ENCODE results near the gene ADAM12.
"Not testable (repeated sequence)": the region's sequence is repeated elsewhere in the genome, so short reads cannot be mapped to it uniquely, and the experiment has no call there.

Gene ADAM12

DNA sequence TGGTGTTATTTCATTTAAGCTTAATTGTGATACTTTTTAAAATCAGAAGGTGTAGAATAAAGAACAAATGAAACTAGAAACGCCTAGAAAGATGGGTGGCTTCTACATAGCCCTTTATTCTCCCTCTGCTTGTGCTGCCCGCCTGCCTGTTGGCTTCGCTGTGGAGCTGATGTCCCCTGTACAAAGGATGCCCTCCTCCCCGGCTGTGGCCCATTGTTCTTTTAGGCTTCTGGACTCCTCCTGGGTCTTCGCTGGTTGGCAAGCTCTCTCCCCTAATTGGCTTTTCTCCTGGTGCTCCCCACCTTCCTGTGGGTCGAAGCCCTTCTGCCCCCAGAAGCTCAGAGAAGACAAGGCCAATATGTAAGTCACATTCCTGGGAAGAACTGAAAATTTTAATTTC, 393.7 kb downstream of the ADAM12 start:
- no peak for DNase-seq

DNA sequence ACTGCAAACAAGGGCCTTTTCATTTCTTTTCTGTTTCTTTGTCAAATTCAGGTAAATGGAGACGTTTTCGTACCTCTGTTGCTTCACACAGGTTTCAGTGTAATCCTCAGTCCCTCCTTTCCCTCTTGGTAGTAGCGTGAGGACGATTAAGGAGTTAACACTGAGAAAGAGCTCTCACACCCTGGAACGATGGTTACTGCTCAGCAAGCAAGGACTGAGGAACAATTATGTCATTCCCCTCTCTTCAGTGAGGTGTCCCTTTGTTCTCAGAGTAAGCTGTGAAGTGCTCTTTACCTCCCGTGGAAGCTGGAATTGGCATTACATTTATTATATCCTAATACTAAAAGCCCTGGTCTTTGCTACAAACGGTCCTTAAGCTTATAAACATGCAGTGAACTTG, 396.0 kb downstream of the ADAM12 start:
- DNase-seq: no peak

DNA sequence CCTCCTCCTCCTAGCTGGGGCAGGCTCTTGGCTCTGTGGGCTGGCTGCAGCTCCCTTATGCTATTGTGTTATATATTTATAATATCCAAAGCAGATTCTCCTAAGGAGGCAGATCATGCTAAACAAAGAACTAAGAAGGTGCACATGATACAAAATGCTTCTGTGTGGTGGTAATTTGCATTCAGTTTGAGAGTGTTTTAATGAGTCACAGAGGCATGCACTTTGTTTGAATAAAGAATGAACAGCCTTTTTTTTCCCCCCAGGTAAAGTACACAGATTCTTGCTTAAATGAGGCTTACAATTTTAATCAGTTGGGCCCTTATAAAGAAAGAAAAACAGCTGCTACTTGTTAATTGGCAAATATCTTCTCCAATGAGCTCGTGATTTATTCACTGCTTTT, 396.9 kb downstream of the ADAM12 start:
- no peak for DNase-seq

DNA sequence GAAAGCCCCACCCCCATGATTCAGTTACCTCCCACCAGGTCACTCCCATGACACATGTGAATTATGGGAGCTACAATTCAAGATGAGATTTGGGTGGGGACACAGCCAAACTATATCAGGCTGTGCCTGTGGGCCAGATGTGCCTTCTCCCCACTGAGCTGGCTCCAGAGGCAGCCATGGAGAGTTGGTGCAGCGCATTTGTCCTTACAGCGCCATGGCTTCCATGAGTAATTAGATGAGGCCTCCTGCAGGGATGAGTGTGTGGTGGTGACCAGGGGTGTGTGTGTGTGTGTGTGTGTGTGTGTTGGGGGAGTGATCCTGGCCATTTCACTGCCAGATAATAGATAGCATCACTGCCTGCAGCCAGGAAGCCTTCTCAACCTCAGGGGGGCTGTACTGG, 397.3 kb downstream of the ADAM12 start:
- no peak for DNase-seq

DNA sequence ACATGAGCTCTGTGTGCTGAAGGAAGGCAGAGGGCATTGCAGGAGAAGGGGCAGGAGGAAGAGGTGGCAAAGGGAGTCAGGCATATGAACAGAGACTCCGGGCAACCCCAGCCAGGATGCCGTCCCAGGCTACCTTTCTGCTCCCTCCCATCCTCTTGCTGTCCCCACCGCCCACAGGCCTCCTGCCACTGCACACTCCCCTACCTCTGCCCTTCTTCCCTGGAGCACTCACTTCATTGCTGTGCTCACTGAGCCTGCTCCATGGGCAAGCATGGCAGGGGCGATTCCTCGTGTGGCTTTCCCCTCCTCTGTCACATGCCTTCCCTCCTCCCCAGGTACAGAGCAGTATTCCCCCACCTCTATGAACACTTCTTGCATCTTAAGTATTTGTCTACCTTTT, 398.5 kb downstream of the ADAM12 start:
- no peak for DNase-seq

DNA sequence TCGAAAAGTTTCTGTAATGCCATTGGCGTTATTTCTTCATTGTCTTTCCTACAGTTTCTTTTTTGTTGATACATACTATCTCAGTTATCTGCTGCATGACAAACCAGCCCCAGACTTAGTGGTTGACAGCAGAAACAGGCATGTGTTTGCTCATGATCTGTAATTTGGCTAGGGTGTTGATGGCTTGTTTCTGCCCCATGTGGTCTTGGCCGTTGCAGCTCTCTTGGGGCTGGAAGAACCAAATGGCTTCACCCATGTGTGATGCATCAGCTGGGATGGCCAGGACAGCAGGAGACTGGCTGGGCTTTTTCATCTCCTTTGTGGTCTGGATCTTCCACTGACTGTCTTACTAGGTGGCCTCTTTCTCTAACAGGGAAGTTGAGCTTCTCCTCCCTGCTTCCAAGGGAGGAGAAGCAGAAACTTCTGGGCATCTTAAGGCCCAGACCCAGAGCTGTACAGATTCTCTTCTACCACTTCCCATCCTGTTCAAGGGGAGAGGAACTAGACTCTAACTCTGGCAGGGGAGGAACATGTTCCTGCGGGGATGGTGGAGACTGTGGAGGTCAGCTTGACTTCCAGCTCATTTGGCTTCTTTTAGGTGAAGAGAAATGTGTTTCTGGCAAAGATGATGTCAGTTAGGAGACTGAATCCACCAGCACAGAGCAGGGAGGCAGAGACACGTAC, 402.6 kb downstream of the ADAM12 start:
- no peak for DNase-seq

DNA sequence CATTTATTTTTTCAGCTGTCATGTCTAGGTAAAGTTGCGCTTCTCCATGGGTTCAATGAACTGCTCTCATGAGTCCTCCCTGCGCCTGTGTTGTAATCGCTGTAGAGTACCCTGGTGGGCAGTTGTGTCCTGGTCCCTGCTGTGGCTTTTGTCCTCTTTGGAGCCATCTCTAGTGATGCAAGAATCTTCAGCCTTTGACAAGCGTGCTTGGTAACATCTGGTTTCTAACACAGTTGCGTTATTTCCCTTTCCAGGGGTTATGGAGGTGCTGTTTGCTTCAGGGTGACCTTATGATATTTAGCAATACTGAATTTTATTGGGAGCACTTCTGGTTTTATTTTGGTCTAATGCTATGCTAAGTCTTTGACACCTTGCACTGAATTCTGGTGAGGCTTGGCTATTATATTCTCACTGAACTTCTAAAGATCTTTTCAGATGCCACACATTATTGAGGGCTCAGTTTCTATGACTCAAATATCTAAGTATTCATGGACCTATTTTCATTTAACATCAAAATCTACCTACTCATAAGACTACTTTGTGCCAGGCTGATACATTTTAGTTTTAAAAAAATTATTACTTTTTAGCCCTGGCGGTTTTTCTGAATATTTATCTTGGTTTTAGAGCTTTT, 403.3 kb downstream of the ADAM12 start:
- no peak for DNase-seq

DNA sequence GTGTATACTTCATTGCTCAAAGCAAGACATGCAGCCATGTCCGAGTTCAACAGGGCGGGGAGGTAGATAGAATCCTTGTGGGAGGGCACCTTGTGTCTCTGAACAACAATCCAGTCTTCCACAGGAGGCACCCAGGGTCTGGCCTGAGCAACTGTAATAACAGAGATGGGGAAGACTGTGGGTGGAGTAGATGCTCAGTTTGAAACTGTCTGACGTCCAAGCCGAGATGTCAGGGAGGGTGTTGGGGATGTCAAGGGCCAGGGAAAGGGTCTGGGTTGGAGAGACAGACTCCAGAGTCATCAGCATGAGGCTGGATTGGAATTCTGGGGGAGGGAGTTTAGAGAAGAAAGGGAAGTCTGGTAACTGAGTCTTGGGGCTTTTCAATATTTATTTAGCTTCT, 403.9 kb downstream of the ADAM12 start:
- DNase-seq: no peak

DNA sequence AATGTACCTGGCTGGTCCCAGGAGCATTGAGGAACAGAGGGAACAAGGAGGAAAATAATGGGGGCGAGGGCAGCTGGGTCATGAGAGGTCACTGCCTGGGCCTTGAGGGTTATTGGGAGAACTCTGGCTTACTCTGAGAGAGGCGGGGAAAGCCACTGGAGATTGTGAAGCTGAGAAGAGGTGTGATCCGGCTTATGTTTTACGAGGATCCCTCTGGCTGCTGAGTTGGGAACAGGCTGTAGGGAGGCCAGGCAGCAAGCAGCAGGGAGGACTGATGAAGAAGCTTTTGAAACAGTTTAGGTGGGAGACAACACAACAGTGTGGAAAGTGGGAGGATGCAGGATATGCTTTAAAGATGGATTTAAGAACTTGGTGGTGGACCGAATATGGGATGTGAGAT, 404.6 kb downstream of the ADAM12 start:
- DNase-seq: no peak

DNA sequence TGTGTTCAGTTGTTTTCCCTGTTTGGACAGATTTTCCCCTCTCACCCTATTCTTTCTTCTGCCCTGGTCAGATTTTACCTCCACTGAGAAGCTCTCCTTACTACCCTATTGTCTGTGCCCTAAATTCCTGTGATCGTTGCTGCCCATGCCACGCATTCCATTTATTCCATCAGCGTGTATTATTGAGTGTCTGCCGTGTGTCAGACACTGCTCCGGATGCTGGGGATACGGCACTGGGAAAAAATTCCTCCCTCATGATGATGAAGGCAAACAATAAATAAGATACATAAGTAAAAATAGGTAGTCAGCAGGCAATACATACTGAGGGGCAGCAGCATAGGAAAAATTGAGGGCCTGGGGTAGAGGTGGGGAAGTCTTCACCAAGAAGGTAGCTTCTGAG, 405.1 kb downstream of the ADAM12 start:
- no peak for DNase-seq

DNA sequence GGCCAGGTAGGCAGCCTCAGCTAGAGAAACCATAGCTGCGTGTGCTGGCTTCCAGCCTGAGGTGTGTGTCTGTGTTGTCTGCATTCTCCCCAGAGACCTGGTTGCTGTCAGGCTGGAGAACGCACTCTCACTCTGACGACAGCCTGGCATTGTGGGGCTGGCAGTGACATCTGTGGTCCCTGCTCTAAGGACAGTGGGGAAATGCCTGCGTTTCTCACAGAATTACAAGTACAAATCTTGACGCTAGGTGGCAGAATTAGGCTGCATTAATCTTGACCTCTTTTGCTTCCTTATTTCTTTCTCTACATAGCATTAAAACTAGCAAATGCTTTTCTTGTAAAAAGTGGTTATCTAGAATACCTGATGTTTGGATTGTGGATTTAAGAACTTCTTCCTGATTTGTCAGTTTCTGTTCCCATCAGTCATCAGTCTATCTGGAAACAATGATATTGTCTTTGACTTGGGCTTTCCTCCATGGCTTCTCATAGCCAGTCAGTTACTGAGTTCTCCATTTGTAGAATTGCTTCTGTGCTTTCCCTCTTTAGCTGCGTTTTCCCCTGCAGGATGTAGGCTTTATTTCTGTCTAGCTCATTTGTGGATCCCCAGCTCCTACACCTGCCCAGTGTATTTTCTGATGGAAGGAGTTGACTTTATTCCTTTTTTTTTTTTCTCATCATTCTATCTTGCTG, 405.9 kb downstream of the ADAM12 start:
- DNase-seq: no peak

DNA sequence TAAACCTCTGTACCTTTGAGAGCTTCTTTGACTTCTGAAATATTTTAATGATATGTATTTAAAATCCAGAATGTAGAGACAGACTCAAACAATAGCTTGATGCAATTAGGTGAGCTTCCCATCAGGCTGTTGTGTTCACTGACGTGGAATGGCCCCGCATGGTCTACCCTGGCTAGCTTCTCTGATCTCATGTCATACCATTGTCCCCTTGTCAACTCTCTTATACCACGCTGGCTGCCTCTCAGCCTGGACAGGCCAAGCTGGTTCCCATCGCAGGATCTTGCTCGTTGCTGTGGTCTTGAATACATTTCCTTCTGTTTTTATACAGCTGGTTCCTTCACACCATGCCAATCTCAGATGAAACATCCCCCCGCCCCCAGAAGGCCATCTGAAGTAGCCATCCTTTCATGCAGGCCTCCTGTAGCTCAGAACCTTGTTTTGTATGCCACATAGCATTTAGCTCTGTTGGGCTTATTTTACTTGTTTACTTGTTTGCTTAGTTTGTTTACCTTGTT, 407.7 kb downstream of the ADAM12 start:
- DNase-seq: no peak

DNA sequence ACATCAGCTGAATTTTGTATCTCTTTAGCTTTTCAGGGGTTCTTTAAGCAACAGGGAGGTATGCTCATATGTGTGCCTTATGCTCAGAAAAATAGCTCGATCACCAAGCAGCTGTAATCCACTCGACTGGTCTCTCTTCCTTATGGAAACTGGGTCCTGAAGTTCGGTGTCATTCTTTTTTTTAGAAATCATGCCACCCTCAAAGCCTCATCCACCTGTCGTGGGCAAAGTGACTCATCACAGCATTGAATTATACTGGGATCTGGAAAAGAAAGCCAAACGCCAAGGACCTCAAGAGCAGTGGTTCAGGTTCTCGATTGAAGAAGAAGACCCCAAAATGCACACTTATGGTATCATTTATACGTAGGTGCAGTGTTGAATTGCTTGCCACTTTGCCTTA, 408.3 kb downstream of the ADAM12 start:
- DNase-seq: no peak

DNA sequence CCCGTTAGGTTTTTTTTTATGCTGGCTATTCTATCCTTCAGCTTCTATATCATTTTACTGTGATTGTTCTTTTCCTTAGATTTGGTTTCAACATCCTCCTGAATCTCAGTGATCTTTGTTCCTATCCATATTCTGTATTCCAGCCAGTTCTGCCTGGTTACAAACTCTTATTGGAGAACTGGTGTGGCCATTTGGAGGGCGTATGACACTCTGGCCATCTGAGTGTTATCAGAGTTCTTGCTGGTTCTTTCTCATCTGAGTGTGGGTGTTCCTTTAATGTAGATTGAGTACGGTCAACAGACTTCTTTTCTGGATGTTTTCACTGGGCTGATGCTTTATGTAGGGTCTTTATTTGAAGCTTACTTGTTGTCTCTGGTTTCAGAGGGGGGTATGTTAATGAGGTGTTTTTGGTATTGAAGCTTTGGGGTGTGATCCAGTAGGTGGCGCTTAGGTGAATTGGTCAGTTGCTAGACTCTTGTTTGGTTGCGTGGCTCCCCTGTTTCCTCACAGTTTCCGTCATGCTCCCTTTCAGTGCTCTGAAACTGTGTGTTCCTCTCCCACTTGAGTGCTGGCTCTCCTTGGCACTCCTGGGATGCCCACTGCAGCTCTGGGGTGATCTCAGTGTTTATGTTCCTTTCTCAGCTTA, 411.2 kb downstream of the ADAM12 start:
- DNase-seq: no peak

DNA sequence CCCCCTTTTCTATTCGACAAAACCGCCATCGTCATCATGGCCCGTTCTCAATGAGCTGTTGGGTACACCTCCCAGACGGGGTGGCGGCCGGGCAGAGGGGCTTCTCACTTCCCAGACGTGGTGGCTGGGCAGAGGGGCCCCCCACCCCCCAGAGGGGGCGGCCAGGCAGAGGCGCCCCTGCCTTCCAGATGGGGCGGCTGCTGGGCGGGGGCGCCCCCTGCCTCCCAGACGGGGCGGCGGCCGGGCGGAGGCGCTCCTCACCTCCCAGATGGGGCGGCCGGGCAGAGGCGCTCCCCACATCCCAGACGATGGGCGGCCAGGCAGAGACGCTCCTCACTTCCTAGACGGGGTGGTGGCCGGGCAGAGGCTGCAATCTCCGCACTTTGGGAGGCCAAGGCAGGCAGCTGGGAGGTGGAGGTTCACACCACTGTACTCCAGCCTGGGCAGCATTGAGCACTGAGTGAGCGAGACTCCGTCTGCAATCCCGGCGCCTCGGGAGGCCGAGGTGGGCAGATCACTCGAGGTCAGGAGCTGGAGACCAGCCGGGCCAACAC, 418.1 kb downstream of the ADAM12 start:
- DNase-seq: not testable (repeated sequence)

DNA sequence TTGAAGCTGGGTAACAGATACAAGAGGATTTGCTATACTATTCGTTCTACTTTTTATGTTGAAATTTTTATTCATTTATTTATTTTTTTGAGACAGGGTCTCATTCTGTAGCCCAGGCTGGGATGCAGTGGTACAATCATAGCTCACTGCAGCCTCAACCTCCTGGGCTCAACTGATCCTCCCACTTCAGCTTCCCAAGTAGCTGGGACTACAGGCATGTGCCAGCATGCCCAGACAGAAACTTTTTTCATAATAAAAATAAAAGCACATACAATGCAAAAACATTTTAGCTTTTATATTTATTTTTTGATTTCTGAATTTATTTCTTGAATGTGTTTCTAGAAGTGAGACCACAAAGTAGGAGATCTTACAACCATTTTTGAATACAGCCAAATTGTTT, 420.7 kb downstream of the ADAM12 start:
- DNase-seq: no peak

DNA sequence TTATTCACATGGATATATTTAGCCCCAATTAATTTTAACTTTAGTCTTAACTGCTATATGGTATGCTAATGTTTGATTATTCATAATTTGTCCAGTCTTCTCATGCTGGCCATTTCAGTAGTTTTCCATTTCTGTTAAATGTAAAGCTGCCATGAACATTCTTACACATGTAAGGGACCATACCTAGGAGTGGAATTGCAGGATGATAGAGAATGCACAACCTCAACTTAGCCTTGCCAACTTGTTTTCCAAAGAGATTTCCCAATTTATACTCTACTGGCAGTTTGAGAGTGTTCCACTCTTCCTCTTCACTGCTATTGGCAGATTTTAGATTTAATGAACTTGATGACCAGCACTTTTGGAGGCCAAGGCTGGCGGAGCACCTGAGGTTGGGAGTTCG, 423.7 kb downstream of the ADAM12 start:
- no peak for DNase-seq

All from activated CD4-positive, alpha-beta T cell treated with anti-CD3 and anti-CD28 coated beads for 1 hour (primary cell).